Fibroblast of pulmonary artery (primary cell): ENCODE measurements around the gene DEFB123.
"Not testable (repeated sequence)": the region's sequence is repeated elsewhere in the genome, so short reads cannot be mapped to it uniquely, and the experiment has no call there.

ENCODE experiments used
- DNase-seq: peaks from one replicate; pipeline ENCODE4 v3.0.0-alpha.2; 2010; ENCODE audit warnings: low read depth
- H3K4me3 ChIP-seq: replicated peaks from 2 replicates; pipeline ENCODE4 v1.5.1; 2011; ENCODE audit warnings: low read depth, mild to moderate bottlenecking, control low read depth, low read length, moderate library complexity
- TF ChIP-seq, protein P1 (sequence below): IDR thresholded peaks from 2 replicates; pipeline ENCODE4 v1.5.1; 2011; ENCODE audit warnings: mild to moderate bottlenecking, control low read depth, low read length, inconsistent platforms; ENCODE audit errors: missing control alignments

DEFB123 gene

DNA sequence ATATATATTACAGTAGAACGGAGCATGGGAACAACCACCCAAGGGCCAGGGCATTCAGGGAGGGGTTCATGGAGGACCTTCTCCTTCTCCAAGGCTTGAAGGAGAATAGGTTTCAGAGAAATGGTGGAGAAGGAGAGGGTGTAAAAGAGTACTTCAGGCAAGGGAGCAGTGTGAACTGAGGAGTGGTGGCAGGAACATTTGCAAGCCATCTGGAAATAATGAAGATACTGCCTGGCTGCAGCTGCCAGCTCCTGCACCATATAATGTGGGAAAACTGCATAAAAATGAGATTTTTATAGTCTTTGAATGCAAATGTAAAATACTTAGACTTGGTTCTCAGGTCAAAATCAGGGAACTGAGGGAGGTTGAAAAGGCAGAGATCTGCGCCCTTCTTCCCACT, 24.8 kb upstream of the DEFB123 start:
- no peak overlapping the region for H3K4me3 ChIP-seq
- no peak for DNase-seq
- TF ChIP-seq, protein P1, sequence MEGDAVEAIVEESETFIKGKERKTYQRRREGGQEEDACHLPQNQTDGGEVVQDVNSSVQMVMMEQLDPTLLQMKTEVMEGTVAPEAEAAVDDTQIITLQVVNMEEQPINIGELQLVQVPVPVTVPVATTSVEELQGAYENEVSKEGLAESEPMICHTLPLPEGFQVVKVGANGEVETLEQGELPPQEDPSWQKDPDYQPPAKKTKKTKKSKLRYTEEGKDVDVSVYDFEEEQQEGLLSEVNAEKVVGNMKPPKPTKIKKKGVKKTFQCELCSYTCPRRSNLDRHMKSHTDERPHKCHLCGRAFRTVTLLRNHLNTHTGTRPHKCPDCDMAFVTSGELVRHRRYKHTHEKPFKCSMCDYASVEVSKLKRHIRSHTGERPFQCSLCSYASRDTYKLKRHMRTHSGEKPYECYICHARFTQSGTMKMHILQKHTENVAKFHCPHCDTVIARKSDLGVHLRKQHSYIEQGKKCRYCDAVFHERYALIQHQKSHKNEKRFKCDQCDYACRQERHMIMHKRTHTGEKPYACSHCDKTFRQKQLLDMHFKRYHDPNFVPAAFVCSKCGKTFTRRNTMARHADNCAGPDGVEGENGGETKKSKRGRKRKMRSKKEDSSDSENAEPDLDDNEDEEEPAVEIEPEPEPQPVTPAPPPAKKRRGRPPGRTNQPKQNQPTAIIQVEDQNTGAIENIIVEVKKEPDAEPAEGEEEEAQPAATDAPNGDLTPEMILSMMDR, result no peak

DNA sequence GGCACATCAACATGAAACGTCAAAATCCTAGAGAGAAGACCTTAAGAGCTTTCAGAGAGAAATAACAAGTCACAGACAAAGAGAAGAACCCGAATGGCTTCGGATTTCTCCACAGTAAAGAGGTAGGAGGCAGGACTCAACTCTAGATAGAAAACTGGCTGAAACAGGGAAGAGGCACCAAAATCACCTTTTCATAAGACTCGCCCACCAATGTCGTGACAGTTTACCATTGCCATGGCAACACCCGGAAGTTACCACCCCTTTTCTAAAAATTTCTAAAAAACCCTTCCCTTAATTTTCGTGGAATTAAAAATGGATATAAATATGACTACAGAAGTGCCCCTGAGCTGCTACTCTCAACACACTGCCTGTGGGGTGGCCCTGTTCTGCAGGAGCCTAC, 22.1 kb upstream of the DEFB123 start:
- TF ChIP-seq, protein P1, result no peak
- H3K4me3 ChIP-seq, result no peak overlapping the region
- no peak for DNase-seq

DNA sequence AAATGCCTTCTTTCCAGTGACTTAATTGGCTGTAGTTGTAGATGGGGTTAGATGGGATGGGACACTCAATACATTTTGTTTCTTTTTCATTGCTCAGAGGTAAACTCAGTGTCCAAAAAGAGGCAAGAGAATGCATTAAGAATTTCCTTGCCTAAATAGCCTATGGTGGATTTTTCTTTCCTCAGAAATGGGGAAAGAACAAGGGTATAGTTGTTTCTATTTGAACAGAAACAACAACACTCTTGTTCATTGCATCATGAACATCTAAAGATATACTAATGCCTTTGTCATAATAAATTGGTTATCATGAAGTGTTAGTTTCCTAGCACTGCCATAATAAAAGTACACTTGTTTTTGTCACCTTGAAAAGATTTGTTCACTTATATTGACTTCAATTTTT, 14.6 kb upstream of the DEFB123 start:
- TF ChIP-seq, protein P1, result no peak
- DNase-seq, result no peak
- no peak overlapping the region for H3K4me3 ChIP-seq

DNA sequence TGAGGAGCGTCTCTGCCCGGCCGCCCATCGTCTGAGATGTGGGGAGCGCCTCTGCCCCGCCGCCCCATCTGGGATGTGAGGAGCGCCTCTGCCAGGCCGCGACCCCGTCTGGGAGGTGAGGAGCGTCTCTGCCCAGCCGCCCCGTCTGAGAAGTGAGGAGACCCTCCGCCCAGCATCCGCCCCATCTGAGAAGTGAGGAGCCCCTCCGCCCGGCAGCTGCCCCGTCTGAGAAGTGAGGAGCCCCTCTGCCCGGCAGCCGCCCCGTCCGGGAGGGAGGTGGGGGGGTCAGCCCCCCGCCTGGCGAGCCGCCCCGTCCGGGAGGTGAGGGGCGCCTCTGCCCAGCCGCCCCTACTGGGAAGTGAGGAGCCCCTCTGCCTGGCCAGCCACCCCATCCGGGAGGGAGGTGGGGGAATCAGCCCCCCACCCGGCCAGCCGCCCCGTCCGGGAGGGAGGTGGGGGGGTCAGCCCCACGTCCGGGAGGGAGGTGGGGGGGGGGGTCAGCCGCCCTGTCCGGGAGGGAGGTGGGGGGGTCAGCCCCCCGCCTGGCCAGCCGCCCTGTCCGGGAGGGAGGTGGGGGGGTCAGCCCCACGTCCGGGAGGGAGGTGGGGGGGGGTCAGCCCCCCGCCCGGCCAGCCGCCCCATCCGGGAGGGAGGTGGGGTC, 13.4 kb upstream of the DEFB123 start:
- not testable (repeated sequence) for H3K4me3 ChIP-seq, DNase-seq

DNA sequence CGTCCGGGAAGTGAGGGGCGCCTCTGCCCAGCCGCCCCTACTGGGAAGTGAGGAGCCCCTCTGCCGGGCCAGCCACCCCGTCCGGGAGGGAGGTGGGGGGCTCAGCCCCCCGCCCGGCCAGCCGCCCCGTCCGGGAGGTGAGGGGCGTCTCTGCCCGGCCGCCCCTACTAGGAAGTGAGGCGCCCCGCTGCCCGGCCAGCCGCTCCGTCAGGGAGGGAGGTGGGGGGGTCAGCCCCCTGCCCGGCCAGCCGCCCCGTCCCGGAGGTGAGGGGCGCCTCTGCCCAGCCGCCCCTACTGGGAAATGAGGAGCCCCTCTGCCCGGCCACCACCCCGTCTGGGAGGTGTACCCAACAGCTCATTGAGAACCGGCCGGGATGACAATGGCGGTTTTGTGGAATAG, 12.9 kb upstream of the DEFB123 start:
- not testable (repeated sequence) for DNase-seq, H3K4me3 ChIP-seq

DNA sequence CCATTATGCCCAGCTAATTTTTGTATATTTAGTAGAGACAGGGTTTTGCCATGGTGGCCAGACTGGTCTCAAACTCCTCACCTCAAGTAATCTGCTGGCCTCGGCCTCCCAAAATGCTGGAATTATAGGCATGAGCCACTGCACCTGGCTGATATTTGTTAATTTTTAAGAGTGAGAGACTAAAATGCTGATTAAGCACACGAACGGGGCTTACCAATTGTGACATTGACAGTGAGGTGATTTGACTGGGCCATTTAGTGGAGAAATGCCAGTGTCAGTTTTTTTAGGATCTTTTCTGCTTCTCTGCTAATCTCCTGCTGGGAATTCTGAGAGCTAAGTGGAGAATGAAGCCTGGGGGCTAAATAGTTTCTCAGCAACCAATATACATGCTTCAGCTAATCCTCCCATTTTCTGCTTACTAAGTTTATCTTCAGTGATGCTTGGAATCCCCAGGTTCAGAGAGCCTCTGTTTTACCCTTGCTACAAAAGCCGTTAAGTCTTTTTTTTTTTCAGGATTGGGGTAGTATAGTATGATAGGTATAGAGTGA, 9.8 kb upstream of the DEFB123 start:
- no peak for DNase-seq
- TF ChIP-seq, protein P1, result no peak
- no peak overlapping the region for H3K4me3 ChIP-seq

DNA sequence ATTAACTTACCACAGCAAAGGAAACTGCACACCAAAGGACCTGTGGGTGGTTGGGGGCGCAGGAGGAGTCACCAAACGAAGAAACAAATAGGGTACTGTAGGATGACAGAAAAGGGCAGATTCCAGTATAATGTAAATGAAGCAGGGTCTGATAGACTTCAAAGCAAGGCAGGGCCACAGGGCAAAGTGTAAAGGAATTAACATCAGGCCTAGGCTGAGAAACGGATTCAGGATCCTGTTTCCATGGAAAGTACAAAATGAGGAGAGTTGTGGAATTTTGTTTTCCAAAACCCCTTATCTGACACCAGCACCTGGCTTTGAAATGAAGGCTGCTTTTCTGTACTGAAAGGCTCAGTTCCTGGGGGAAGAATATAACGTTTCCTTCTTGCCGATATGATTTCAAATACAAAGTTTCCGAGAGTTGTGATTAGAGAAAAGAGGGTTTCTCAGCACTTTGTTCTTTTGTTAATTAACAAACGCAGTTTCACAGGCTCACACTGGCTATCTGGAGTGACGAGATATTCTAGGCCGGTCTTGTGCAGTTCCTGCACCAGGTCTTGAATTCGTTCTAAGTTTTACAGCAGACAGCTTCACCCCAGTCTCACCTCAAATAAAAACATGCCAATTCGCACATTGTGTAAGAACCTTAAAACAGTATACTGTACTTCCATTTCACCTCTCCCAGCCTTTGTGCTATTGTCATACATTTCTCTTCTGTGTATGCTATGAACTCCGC, 5.8 kb downstream of the DEFB123 start:
- no peak for DNase-seq
- TF ChIP-seq, protein P1, result no peak
- no peak overlapping the region for H3K4me3 ChIP-seq
